ELR (cell line): Measurements from ENCODE around the gene LRBA.

Experiments
- DNase-seq: peaks from one replicate; pipeline ENCODE4 v3.0.0-alpha.2; 2015; ENCODE audit warnings: low read depth

LRBA gene

GRCh38 chr4:150264595-150265161 is 750.4 kb downstream of the LRBA start:
- no peak for DNase-seq

- no peak for DNase-seq
These were observed 752.5 kb downstream of the LRBA start for GRCh38 chr4:150262611-150263010.

GRCh38 chr4:150261571-150261970 is 753.5 kb downstream of the LRBA start:
- no peak for DNase-seq

- DNase-seq, result no peak
These were observed 755.1 kb downstream of the LRBA start for GRCh38 chr4:150259861-150260567.

GRCh38 chr4:150258569-150258968 is 756.5 kb downstream of the LRBA start:
- DNase-seq, result no peak

- DNase-seq, result no peak
These were observed 758.0 kb downstream of the LRBA start for GRCh38 chr4:150256841-150257730.

- no peak for DNase-seq
These were observed 758.9 kb downstream of the LRBA start for GRCh38 chr4:150256225-150256620.

GRCh38 chr4:150255610-150256224 is 759.4 kb downstream of the LRBA start:
- no peak for DNase-seq

GRCh38 chr4:150253965-150254630 is 761.0 kb downstream of the LRBA start:
- DNase-seq, result no peak

GRCh38 chr4:150253416-150253815 is 761.7 kb downstream of the LRBA start:
- no peak for DNase-seq

- no peak for DNase-seq
These were observed 762.3 kb downstream of the LRBA start for GRCh38 chr4:150252741-150253140.

GRCh38 chr4:150252306-150252705 is 762.8 kb downstream of the LRBA start:
- no peak for DNase-seq

- DNase-seq, result no peak
These were observed 763.3 kb downstream of the LRBA start for GRCh38 chr4:150251752-150252190.

GRCh38 chr4:150250998-150251651 is 764.0 kb downstream of the LRBA start:
- no peak for DNase-seq

- DNase-seq, result no peak
These were observed 764.6 kb downstream of the LRBA start for GRCh38 chr4:150250293-150250997.

- DNase-seq, result peak; percentile 28
These were observed 766.9 kb downstream of the LRBA start for GRCh38 chr4:150248181-150248580.

GRCh38 chr4:150247184-150247583 is 767.9 kb downstream of the LRBA start:
- no peak for DNase-seq

- peak; percentile 45 for DNase-seq
These were observed 770.5 kb downstream of the LRBA start for GRCh38 chr4:150244600-150244999.

GRCh38 chr4:150243932-150244331 is 771.2 kb downstream of the LRBA start:
- DNase-seq, result no peak

GRCh38 chr4:150242820-150243458 is 772.1 kb downstream of the LRBA start:
- peak; percentile 54 for DNase-seq
